GM18867 (cell line): ENCODE measurements around the gene OR2S2.
"Not testable (repeated sequence)": the region's sequence is repeated elsewhere in the genome, so short reads cannot be mapped to it uniquely, and the experiment has no call there.

Source experiments
- ATAC-seq: cut with Tn5 transposase; IDR thresholded peaks from one replicate; pipeline ENCODE4 v1.9.1; 2021; ENCODE audit warnings: mild to moderate bottlenecking, moderate library complexity; ENCODE audit not compliant: unreplicated experiment

OR2S2 gene, protein sequence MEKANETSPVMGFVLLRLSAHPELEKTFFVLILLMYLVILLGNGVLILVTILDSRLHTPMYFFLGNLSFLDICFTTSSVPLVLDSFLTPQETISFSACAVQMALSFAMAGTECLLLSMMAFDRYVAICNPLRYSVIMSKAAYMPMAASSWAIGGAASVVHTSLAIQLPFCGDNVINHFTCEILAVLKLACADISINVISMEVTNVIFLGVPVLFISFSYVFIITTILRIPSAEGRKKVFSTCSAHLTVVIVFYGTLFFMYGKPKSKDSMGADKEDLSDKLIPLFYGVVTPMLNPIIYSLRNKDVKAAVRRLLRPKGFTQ

GRCh38 chr9:35958104-35958837, at the start of gene OR2S2:
Gene OR2S2, minus strand, starts transcription at chr9:35958154. Its CDS starts 56 bp downstream, at chr9:35958098.
- no peak for ATAC-seq

DNA sequence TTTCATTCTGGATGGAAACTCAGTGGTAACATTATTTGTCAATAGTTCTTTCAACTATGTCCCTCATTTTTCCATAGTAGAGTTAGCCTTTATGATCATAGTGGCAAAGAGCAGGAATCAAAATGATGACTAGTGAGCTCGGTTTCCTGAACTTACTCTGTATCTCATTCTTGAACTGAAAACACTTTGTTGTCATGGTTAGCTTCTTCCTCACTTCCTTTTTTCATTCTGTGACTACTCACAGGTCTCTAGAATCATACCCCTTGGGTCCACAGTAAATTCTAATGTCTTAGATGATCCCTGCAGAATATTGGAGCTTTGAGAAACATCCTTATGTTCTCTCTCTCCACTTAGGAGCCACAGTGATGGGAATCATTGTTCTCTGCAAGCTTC, 49.4 kb upstream of the OR2S2 start:
- ATAC-seq, result peak; percentile 72

DNA sequence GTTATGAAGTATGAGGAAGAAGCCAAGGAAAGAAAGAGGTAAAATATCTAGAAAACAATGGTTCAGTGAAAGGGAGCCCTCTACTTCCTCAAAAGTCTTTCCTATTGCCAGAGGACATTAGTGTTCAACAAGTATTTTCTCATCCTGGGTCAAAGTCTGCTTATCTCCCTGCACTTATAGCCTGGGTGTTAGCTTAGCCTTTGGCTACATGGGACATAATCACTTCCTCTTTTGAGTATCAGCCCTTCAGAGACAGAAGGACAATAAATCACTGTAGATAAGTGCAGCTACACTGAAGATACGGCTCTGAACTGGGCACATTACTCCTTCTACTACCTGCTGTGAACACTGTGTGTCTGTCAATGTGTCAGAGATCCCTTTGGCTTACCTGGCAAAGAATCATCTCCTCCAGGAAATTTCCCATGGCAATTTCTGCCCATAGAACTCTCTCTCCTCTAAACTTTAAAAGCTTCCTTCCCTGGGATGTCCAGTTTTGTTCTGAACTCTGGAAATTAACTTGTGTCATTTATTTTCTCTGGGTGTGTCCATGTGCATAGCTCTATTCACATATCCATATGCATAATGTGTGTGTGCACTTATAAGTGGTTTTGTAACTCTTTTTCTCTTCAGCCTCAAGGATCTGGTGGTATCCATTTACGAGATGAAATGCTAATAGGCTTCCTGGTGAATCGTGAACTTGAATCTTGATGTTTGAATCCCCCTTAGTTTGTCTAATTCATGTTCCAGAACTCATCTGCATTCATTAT, 48.8 kb upstream of the OR2S2 start:
- ATAC-seq, result no peak

DNA sequence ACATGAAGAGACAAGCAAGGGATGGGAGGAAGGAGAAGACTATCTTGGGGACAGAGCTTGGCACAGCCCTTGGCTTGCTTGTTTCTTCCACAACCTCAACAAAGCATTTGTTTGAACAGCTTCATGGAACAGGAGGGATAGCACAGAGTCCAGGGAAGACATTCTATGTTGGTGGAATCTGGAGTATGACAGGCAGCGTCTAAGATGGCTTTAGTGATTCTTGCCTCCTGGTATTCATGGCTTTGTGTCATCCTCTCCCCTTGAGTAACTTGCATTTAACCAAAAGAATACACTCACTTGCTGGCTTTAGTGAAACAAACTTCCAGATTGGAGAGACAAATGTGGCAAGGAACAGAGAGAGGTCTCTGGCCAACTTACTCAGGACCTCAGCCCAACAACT, 47.9 kb upstream of the OR2S2 start:
- ATAC-seq, result no peak

- no peak for ATAC-seq
Measured at GRCh38 chr9:35998333-35998732, 40.4 kb upstream of the OR2S2 start.

DNA sequence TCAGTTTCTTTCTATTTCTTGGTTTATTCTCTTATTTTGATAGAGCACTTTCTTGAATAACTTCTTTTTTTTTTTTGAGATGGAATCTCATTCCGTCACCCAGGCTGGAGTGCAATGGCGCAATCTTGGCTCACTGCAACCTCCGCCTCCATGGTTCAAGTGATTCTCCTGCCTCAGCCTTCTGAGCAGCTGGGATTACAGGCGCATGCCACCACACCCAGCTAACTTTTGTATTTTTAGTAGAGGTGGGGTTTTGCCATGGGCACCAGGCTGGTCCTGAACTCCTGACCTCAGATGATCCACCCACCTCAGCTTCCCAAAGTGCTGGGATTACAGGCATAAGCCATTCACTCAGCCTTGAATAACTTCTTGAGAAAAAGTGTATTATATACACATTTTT, 39.1 kb upstream of the OR2S2 start:
- ATAC-seq, result not testable (repeated sequence)

DNA sequence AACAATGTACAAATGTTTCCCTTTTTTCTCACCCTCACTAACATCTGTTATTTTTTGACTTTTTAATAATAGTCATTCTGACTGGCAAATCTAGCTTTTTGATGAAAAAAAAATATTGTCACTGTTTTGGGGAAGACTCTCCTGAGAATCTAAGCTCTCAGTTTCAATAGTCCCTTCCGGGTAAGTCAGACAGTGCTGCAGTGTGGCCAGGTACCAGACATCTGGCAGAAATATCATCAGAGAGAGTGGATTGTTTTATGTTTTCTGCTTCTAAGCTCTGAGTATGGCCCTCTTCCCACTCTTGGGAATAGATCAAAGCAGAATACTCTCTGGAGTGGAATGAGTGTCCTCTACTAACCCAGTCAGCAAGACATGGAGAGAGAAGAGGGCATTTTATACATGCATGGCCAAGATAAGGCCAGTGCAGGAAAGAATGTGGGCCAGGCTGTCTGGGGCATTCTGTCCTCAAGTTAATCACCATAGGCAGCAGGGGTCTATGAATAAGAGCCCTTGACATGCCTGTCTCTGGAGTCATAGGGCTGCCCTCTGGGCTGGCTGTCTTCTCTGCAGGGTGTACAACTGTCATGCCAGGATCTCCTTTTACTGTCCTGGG, 38.5 kb upstream of the OR2S2 start:
- ATAC-seq, result no peak

- no peak for ATAC-seq
Measured at GRCh38 chr9:35994959-35995358, 37.0 kb upstream of the OR2S2 start.

- ATAC-seq, result no peak
Measured at GRCh38 chr9:35993976-35994720, 36.2 kb upstream of the OR2S2 start.

- not testable (repeated sequence) for ATAC-seq
Measured at GRCh38 chr9:35993136-35993535, 35.2 kb upstream of the OR2S2 start.

DNA sequence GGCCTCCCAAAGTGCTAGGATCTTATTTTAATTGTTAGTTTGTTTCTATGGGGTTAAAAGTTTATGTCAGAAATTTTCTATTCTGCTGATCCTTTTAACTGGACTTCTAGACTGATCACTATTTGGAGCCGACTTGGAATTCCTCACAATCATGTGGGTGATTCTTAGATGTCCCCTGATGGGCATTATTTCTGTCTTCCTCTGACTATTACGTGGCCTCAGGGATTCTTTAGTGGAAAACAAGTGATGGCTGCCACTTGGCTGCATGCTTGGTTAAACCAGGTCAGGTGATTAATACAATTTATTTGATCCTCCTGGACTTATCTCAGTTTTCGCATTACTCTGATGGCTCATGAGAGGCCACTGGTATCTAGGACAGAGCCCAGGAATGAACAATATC, 32.2 kb upstream of the OR2S2 start:
- no peak for ATAC-seq

DNA sequence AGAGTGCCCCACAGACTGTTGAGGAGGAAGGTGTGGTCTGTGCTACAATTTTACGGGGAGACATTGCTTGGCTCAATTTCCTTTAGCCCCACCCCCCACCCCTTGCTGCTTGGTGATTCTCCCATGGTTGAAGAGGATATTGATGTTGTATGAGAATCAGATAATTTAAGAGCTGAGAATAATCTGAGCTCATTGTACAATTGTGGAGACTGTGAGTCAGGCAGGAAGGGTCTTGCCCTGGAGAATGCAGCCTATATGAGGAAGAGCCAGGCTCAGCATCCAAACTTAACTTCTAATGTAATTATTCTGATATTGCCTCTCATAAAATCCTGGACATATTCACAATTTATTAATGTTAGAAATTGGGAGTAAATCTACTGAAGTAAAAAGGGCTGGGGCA, 26.1 kb upstream of the OR2S2 start:
- ATAC-seq, result no peak

DNA sequence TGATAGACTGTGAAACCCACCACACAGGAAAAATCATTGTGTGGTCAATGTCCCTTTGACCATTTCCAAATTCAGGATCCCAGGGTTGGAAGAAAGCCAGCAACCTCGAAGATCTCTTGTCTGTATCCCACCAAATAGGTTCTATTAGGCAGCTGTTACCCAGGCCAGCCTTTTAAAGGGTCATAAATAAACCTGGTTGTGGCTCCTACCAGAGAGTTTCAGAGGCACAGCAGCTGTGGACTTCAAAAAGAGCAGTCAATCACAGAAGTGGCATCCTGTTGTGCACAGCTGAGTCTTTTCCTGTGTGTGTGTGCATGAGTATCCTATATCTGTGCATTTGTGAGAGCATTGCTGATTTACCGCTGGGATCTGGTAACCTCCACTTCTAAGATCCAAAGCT, 23.7 kb upstream of the OR2S2 start:
- ATAC-seq, result no peak

- ATAC-seq, result no peak
Measured at GRCh38 chr9:35980289-35981011, 22.5 kb upstream of the OR2S2 start.

- ATAC-seq, result no peak
Measured at GRCh38 chr9:35978792-35979191, 20.8 kb upstream of the OR2S2 start.

DNA sequence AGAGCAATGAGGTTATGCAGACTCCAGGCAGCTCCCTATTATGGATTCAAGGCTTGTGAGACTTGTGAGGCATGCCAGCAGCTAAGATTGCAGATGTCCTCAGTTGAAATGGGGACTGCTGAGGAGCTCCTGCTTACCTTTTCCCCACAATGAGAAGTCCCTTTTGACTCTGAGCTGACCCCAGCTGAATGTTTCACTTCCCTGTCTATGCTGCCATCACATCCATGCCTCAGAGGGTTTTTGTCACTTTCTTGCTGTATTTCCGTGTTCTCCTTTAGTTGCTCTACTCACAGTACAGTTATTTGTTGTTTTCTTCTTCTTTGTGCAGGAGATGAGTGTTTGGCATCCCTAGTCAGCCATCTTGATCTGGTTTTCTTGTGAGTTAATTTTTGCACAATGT, 18.8 kb upstream of the OR2S2 start:
- no peak for ATAC-seq

DNA sequence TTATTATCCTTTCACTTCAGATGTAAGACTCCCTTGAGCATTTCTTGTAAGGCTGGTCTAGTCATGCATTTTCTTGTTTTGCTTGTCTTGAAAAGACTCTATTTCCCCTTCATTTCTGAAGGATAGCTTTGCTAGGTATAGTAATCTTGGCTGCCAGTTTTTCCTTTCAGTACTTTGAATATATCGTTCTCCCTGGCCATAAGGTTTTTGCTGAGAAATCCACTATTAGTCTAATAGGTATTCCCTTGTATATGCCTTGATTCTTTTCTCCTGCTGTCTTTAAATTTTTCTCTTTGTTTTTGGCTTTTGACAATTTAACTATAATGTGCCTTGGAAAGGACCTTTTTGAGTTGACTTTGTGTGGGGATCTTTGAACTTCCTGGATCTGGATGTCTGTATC, 16.8 kb upstream of the OR2S2 start:
- ATAC-seq, result no peak

GRCh38 chr9:35972093-35972492, 14.1 kb upstream of the OR2S2 start:
- no peak for ATAC-seq

DNA sequence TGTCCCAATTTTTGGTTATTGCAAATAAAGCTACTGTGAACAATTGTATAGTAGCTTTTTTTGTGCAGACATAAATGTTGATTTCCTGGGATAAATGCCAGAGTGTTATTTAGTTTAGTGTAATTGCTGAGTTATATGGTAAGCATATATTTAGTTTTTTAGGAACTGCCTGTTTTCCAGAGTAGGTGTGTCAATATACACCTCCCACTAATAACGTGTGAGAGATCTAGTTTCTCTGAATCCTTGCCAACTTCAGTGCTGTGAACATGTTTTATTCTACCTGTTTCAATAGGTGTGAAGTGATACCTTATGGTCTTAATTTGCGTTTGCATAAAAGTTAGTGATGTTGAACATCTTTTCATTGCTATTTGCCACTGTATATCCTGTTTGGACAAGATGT, 9.1 kb upstream of the OR2S2 start:
- ATAC-seq, result no peak

DNA sequence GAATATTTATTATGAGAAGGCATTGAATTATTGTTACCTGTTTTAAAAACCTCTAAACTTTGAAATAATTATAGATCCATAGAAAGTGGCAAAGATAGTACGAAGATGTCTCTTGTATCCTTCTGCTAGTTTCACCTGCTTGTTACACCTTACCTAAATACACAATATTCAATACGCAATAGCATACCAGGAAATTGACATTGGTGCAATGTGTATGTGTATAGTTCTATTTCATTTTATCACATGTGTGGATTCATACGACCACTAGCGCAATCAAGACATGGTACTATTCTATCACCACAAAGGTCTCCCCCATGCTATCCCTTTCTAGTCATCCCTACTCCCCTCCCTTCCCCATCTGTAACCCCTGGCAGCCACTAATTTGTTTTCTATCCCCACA, 8.5 kb upstream of the OR2S2 start:
- ATAC-seq, result no peak
